Activated CD4-positive, alpha-beta T cell treated with anti-CD3 and anti-CD28 coated beads, Interleukin-2, Interleukin-6, amounts not matched to agents 100 ng/mL and 50 ng/mL, durations not matched to agents 16 hours and 8 hours (primary cell): ENCODE results near the gene DDX10.

Experiments
- DNase-seq: peaks from one replicate; pipeline ENCODE4 v3.0.0-alpha.2; 2020

Gene DDX10

GRCh38 chr11:108877178-108877577 lies 212.3 kb downstream of the DDX10 start:
- DNase-seq = no peak

- DNase-seq = no peak
Measured at GRCh38 chr11:108880510-108880909, 215.6 kb downstream of the DDX10 start.

- no peak for DNase-seq
Measured at GRCh38 chr11:108881131-108881530, 216.3 kb downstream of the DDX10 start.

- DNase-seq = no peak
Measured at GRCh38 chr11:108882211-108882831, 217.5 kb downstream of the DDX10 start.

- DNase-seq = no peak
Measured at GRCh38 chr11:108886005-108886659, 221.3 kb downstream of the DDX10 start.

- no peak for DNase-seq
Measured at GRCh38 chr11:108886660-108887009, 221.8 kb downstream of the DDX10 start.

GRCh38 chr11:108887436-108888238 lies 222.8 kb downstream of the DDX10 start:
- DNase-seq = no peak

GRCh38 chr11:108890482-108891105 lies 225.7 kb downstream of the DDX10 start:
- DNase-seq = no peak

GRCh38 chr11:108891143-108891542 lies 226.3 kb downstream of the DDX10 start:
- no peak for DNase-seq

- no peak for DNase-seq
Measured at GRCh38 chr11:108891909-108892511, 227.1 kb downstream of the DDX10 start.

- DNase-seq = peak; percentile 8
Measured at GRCh38 chr11:108895579-108896480, 231.0 kb downstream of the DDX10 start.

- DNase-seq = no peak
Measured at GRCh38 chr11:108897071-108897481, 232.2 kb downstream of the DDX10 start.

- no peak for DNase-seq
Measured at GRCh38 chr11:108897916-108898315, 233.0 kb downstream of the DDX10 start.

GRCh38 chr11:108901359-108901758 lies 236.5 kb downstream of the DDX10 start:
- DNase-seq = no peak

- no peak for DNase-seq
Measured at GRCh38 chr11:108902027-108902469, 237.2 kb downstream of the DDX10 start.

- DNase-seq = no peak
Measured at GRCh38 chr11:108904480-108904879, 239.6 kb downstream of the DDX10 start.

- DNase-seq = no peak
Measured at GRCh38 chr11:108906329-108906728, 241.5 kb downstream of the DDX10 start.

- no peak for DNase-seq
Measured at GRCh38 chr11:108906826-108907225, 242.0 kb downstream of the DDX10 start.

- no peak for DNase-seq
Measured at GRCh38 chr11:108909041-108909440, 244.2 kb downstream of the DDX10 start.

- DNase-seq = no peak
Measured at GRCh38 chr11:108909921-108910320, 245.1 kb downstream of the DDX10 start.

- no peak for DNase-seq
Measured at GRCh38 chr11:108912581-108912980, 247.7 kb downstream of the DDX10 start.

GRCh38 chr11:108913204-108913603 lies 248.3 kb downstream of the DDX10 start:
- DNase-seq = no peak
